HEK293 (cell line): ENCODE results near the gene SRPRB.

Source experiments
- CTCF ChIA-PET: fragments of 350-600 bp; formaldehyde crosslinking; extraction: SDS; loops from one replicate; lab custom pipeline; 2021; ENCODE audit warnings: antibody characterized with exemption; lab: Yijun Ruan, JAX
- POLR2A ChIA-PET: fragments of 300-600 bp; formaldehyde crosslinking; extraction: SDS; loops from one replicate; lab custom pipeline; 2020; ENCODE audit warnings: antibody characterized with exemption, inconsistent platforms; lab: Yijun Ruan, JAX
- H3K27ac ChIP-seq: fragments of 200-500 bp; sonication (Bioruptor generic); 2 replicates; pipeline ENCODE4 v1.5.1; 2014; ENCODE audit warnings: low read depth, low read length, control low read depth, inconsistent platforms; ENCODE audit errors: extremely low read depth
- H3K36me3 ChIP-seq, 2 experiments: fragments of 200-500 bp in 1 of 2; sonication (Bioruptor generic) in 1 of 2; 1 replicate in 1 of 2; 2 replicates in 1 of 2; pipeline ENCODE4 v1.5.1; 2014 to 2017; ENCODE audit warnings: inconsistent platforms in 2 of 2, low read length in 2 of 2; ENCODE audit not compliant: control insufficient read depth in 2 of 2, insufficient read depth in 1 of 2
- H3K4me1 ChIP-seq: fragments of 200-500 bp; sonication (Bioruptor generic); 2 replicates; pipeline ENCODE4 v1.5.1; 2014; ENCODE audit warnings: mild to moderate bottlenecking, low read length, inconsistent platforms; ENCODE audit not compliant: control insufficient read depth, insufficient read depth
- H3K4me3 ChIP-seq: 2 replicates; pipeline ENCODE4 v1.5.1; 2011; ENCODE audit warnings: low read depth, mild to moderate bottlenecking, control low read depth, low read length, moderate library complexity
- H3K9me3 ChIP-seq: fragments of 200-500 bp; sonication (Bioruptor generic); 2 replicates; pipeline ENCODE4 v1.5.1; 2014; ENCODE audit warnings: low read depth, low read length, inconsistent platforms; ENCODE audit not compliant: control insufficient read depth, insufficient read depth
- FEZF1 ChIP-seq: fragments of 450-650 bp; formaldehyde crosslinking; IDR thresholded peaks from 2 replicates; pipeline ENCODE4 v1.5.1; 2016; ENCODE audit warnings: missing biosample characterization, missing genetic modification characterization
- KLF16 ChIP-seq: fragments of 450-650 bp; formaldehyde crosslinking; IDR thresholded peaks from 2 replicates; pipeline ENCODE4 v1.5.1; 2017; ENCODE audit warnings: missing biosample characterization, missing genetic modification characterization
- KLF8 ChIP-seq: fragments of 450-650 bp; formaldehyde crosslinking; IDR thresholded peaks from 2 replicates; pipeline ENCODE4 v1.5.1; 2016; ENCODE audit warnings: missing biosample characterization, missing genetic modification characterization
- MYNN ChIP-seq: fragments of 450-650 bp; formaldehyde crosslinking; IDR thresholded peaks from 2 replicates; pipeline ENCODE4 v1.5.1; 2016; ENCODE audit warnings: missing biosample characterization, missing genetic modification characterization, borderline replicate concordance
- RBAK ChIP-seq: fragments of 450-650 bp; formaldehyde crosslinking; IDR thresholded peaks from 2 replicates; pipeline ENCODE4 v1.5.1; 2016; ENCODE audit warnings: missing biosample characterization, missing genetic modification characterization
- TCF7L2 ChIP-seq: IDR thresholded peaks from 2 replicates; pipeline ENCODE4 v1.6.1; 2011; ENCODE audit warnings: low read depth, mild to moderate bottlenecking, inconsistent platforms, low read length, moderate library complexity, borderline replicate concordance
- ZNF157 ChIP-seq: fragments of 450-650 bp; formaldehyde crosslinking; IDR thresholded peaks from 2 replicates; pipeline ENCODE4 v1.5.1; 2016; ENCODE audit warnings: missing biosample characterization, missing genetic modification characterization
- ZNF239 ChIP-seq: fragments of 450-650 bp; formaldehyde crosslinking; IDR thresholded peaks from 2 replicates; pipeline ENCODE4 v1.5.1; 2016; ENCODE audit warnings: missing biosample characterization, missing genetic modification characterization
- ZNF341 ChIP-seq: fragments of 450-650 bp; formaldehyde crosslinking; IDR thresholded peaks from 2 replicates; pipeline ENCODE4; 2016; ENCODE audit warnings: low read depth, missing biosample characterization, missing genetic modification characterization
- ZNF37A ChIP-seq: fragments of 450-650 bp; IDR thresholded peaks from 2 replicates; pipeline ENCODE4 v1.5.1; 2018; ENCODE audit warnings: missing biosample characterization, missing genetic modification characterization
- ZNF426 ChIP-seq: fragments of 450-650 bp; formaldehyde crosslinking; IDR thresholded peaks from 2 replicates; pipeline ENCODE4 v1.5.1; 2017; ENCODE audit warnings: missing biosample characterization, missing genetic modification characterization, mild to moderate bottlenecking, inconsistent platforms, moderate library complexity
- ZNF433 ChIP-seq: fragments of 450-650 bp; formaldehyde crosslinking; IDR thresholded peaks from 2 replicates; pipeline ENCODE4 v1.5.1; 2016; ENCODE audit warnings: missing biosample characterization, missing genetic modification characterization, low read depth
- ZNF529 ChIP-seq: fragments of 450-650 bp; formaldehyde crosslinking; IDR thresholded peaks from 2 replicates; pipeline ENCODE4 v1.5.1; 2017; ENCODE audit warnings: missing genetic modification characterization, missing biosample characterization; ENCODE audit not compliant: insufficient replicate concordance
- ZNF596 ChIP-seq: fragments of 450-650 bp; IDR thresholded peaks from 2 replicates; pipeline ENCODE4 v1.5.0; 2018; ENCODE audit warnings: missing biosample characterization, mild to moderate bottlenecking, missing genetic modification characterization, moderate library complexity
- ZNF658 ChIP-seq: fragments of 450-650 bp; formaldehyde crosslinking; IDR thresholded peaks from 2 replicates; pipeline ENCODE4; 2016; ENCODE audit warnings: missing biosample characterization, missing genetic modification characterization
- ZNF785 ChIP-seq: fragments of 450-650 bp; formaldehyde crosslinking; IDR thresholded peaks from 2 replicates; pipeline ENCODE4 v1.5.1; 2016; ENCODE audit warnings: missing biosample characterization, missing genetic modification characterization
- ZNF791 ChIP-seq: fragments of 450-650 bp; formaldehyde crosslinking; IDR thresholded peaks from 2 replicates; pipeline ENCODE4 v1.5.1; 2016; ENCODE audit warnings: missing biosample characterization, missing genetic modification characterization
- TF ChIP-seq, protein P1 (sequence below): fragments of 450-650 bp; formaldehyde crosslinking; IDR thresholded peaks from 2 replicates; pipeline ENCODE4 v1.5.1; 2016; ENCODE audit warnings: missing biosample characterization, missing genetic modification characterization
- TF ChIP-seq, protein P2 (sequence below): fragments of 450-650 bp; formaldehyde crosslinking; IDR thresholded peaks from 2 replicates; pipeline ENCODE4 v1.5.1; 2017; ENCODE audit warnings: missing biosample characterization, missing genetic modification characterization
- TF ChIP-seq, protein P3 (sequence below): fragments of 450-650 bp; formaldehyde crosslinking; IDR thresholded peaks from 2 replicates; pipeline ENCODE4 v1.5.1; 2016; ENCODE audit warnings: missing biosample characterization, missing genetic modification characterization, borderline replicate concordance

SRPRB gene

DNA sequence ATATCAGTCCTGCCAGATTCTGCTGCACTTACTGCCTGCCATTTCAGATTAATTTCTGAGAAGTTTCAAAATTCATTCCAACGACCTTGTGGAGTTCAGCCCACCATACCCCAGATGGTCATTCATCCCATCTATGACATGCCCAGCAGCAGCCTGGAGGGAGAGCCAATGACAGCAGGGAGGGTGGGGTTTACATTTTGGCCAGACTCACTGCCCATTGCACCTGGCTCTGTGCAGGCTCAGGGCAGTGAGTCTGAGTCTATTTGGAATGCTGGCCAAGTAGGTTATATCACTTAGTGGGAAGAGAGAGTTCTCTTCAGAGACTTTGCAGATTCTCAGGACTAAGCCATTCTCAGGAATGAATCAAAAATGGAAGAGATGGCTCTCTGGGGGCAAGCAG, 21.5 kb downstream of the SRPRB start:
- CTCF ChIA-PET, result interaction anchor here (0.5 kb wide), 1 partner anchor 165 kb away, joined by 3 read pairs; no protein-coding TSS in a partner anchor
- POLR2A ChIA-PET, result no interaction called here

DNA sequence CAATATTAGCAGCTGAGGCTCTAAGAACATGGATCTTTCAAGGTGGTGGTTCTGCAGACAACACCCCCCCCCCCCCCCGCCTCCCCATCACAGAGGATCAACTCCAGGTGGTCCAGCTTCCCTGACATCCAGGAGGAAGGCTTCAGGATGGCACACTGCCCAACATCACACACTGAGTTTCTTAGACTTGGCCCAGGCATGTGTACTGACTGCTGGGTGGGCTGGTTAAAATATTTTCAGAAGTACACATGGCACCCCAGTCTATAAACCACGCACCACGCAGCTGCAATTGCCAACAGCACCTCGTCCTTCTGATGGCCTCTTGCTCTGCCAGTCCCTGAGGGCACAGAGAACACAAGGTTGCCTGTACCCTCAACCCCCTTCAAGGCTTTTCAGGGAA, 22.1 kb downstream of the SRPRB start:
- Histone ChIP-seq H3K27ac (no peak overlapping the region), H3K36me3 (peaks cover 0 to 52% of the 10 kb centered on the region in 2 experiments; a peak in 1 of 3 replicates), H3K9me3 (no peaks in the 10 kb centered on the region), H3K4me1 (no peaks in the 10 kb centered on the region), H3K4me3 (no peak overlapping the region)
- ChIA-PET POLR2A (interaction anchor here (0.6 kb wide), 1 partner anchor 223 kb away, joined by 6 read pairs; no protein-coding TSS in a partner anchor), CTCF (interaction anchor here (0.5 to 1.5 kb wide), 3 partner anchors 100 to 783 kb away, joined by 3 read pairs; no protein-coding TSS in a partner anchor)
- no peak for TF ChIP-seq ZNF596 (tag by site-specific recombination)
- no peak for TF ChIP-seq ZNF658 (tag by site-specific recombination)
- TF ChIP-seq ZNF785 (tag by site-specific recombination), result no peak
- no peak for TF ChIP-seq ZNF341
- TF ChIP-seq ZNF37A (tag by site-specific recombination), result no peak
- TF ChIP-seq ZNF157 (tag by site-specific recombination), result no peak
- TF ChIP-seq ZNF426 (tag by site-specific recombination), result no peak
- no peak for TF ChIP-seq KLF16 (tag by site-specific recombination)

More for the DNA sequence above, 21.5 kb downstream of the SRPRB start:
- TF ChIP-seq KLF8 (tag by site-specific recombination), result no peak
- TF ChIP-seq RBAK (tag by site-specific recombination), result no peak
- no peak for TF ChIP-seq ZNF341
- no peak for TF ChIP-seq ZNF529 (tag by site-specific recombination)
- TF ChIP-seq, protein P1, sequence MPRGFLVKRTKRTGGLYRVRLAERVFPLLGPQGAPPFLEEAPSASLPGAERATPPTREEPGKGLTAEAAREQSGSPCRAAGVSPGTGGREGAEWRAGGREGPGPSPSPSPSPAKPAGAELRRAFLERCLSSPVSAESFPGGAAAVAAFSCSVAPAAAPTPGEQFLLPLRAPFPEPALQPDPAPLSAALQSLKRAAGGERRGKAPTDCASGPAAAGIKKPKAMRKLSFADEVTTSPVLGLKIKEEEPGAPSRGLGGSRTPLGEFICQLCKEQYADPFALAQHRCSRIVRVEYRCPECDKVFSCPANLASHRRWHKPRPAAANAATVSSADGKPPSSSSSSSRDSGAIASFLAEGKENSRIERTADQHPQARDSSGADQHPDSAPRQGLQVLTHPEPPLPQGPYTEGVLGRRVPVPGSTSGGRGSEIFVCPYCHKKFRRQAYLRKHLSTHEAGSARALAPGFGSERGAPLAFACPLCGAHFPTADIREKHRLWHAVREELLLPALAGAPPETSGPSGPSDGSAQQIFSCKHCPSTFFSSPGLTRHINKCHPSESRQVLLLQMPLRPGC (tag by site-specific recombination), result no peak
- TF ChIP-seq, protein P2, sequence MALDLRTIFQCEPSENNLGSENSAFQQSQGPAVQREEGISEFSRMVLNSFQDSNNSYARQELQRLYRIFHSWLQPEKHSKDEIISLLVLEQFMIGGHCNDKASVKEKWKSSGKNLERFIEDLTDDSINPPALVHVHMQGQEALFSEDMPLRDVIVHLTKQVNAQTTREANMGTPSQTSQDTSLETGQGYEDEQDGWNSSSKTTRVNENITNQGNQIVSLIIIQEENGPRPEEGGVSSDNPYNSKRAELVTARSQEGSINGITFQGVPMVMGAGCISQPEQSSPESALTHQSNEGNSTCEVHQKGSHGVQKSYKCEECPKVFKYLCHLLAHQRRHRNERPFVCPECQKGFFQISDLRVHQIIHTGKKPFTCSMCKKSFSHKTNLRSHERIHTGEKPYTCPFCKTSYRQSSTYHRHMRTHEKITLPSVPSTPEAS (tag by site-specific recombination), result no peak
- TF ChIP-seq ZNF433 (tag by site-specific recombination), result no peak
- no peak for TF ChIP-seq MYNN
- no peak for TF ChIP-seq ZNF239 (tag by site-specific recombination)
- TF ChIP-seq FEZF1, result no peak
- no peak for TF ChIP-seq ZNF157 (tag by site-specific recombination)
- TF ChIP-seq ZNF791 (tag by site-specific recombination), result no peak
- TF ChIP-seq, protein P3, sequence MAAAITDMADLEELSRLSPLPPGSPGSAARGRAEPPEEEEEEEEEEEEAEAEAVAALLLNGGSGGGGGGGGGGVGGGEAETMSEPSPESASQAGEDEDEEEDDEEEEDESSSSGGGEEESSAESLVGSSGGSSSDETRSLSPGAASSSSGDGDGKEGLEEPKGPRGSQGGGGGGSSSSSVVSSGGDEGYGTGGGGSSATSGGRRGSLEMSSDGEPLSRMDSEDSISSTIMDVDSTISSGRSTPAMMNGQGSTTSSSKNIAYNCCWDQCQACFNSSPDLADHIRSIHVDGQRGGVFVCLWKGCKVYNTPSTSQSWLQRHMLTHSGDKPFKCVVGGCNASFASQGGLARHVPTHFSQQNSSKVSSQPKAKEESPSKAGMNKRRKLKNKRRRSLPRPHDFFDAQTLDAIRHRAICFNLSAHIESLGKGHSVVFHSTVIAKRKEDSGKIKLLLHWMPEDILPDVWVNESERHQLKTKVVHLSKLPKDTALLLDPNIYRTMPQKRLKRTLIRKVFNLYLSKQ (tag by site-specific recombination), result no peak
- no peak for TF ChIP-seq TCF7L2
- TF ChIP-seq, all 188 proteins: peak for 0
- Histone ChIP-seq H3K9me3 (no peaks in the 10 kb centered on the region), H3K4me3 (no peak overlapping the region), H3K27ac (no peak overlapping the region), H3K36me3 (peaks cover 0 to 54% of the 10 kb centered on the region in 2 experiments; a peak in 1 of 3 replicates), H3K4me1 (no peaks in the 10 kb centered on the region)
